ENCODE results near the gene CPLANE1. TPM values are rescaled to one million over a fixed set of nuclear protein-coding genes. Genes with fewer than 3 reads are reported as not detected.
A peak's percentile ranks its signal among the peaks of the same experiment; 100 is the strongest.
"Not testable (repeated sequence)": the region's sequence is repeated elsewhere in the genome, so short reads cannot be mapped to it uniquely, and the experiment has no call there.

Gene CPLANE1
- total RNA-seq = 23.9 to 36.7 TPM (median 25.8 TPM) in 3 replicates
- long read RNA-seq, partial matches to known transcripts = 2 of 7 reads
- long read RNA-seq, other reads (novel, unspliced or antisense) = 5 of 7 reads

DNA sequence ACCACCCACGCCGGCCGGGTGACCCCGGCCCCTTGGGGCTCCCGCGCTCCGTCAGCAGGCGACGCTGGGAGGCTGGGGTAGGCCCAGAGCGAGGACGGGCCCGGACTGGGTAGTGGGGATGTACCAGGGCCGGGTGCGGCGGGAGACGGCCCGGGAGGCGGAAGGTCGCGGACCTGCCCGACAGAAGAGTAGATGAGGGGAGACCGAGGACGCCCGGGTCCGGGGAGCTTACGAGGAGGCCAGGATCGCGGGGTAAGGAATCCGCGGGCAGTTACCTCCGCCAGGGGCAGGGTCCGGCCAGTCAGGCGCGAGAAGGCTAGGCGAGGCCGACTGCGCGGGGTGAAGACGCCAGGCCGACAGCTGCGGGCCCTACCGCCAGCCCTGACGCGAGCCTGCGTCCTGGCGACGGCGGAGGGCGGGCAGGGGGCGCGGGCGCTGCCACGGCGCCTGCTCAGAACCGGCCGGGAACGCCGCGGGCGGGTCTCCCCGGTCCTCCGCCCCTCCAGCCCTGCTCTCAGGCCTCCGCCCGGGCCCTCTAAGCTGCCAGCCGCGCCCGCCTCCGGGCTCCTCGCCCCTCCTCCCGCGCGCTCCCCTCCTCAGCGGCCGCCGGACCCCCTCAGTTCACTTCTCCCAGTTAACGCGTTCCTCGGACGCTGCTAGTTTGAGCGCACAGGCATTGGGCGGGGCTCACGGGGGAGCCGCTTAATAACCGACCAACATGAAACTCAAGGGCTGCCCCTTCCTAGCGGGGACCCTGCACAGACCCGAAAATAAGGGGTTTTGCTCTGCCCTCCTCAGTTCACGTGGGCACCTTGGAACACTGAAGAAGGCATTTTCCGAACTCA lies at the start of gene CPLANE1:
Gene CPLANE1, minus strand, starts transcription at position 407 of the 845 bp plus-strand sequence. CDS start 1,678 bp downstream, outside the sequence.
- DNase-seq (ENCODE audit: low spot score) = peak; percentile 94
- TF ChIP-seq CTCF (IDR thresholded peaks at IDR 0.05) = peak; percentile 43
- Mint-ChIP-seq H3K36me3 (ENCODE audit: low read depth) (no peaks in the 10 kb centered on the region), H3K27ac (ENCODE audit: unreplicated experiment) (peak within 1 kb of the TSS; percentile 93), H3K4me3 (ENCODE audit: unreplicated experiment) (peak within 1 kb of the TSS; percentile 89), H3K4me1 (ENCODE audit: low read depth) (peaks cover 54% of the 10 kb centered on the region), H3K27me3 (ENCODE audit: low read depth) (no peaks in the 10 kb centered on the region), H3K9me3 (ENCODE audit: low read depth) (no peaks in the 10 kb centered on the region)

GRCh38 chr5:37296313-37296712 lies 47.1 kb upstream of the CPLANE1 start:
- H3K9me3 Mint-ChIP-seq (ENCODE audit: low read depth); H3K27me3 Mint-ChIP-seq (ENCODE audit: low read depth); H3K4me1 Mint-ChIP-seq (ENCODE audit: low read depth); H3K4me3 Mint-ChIP-seq (ENCODE audit: unreplicated experiment); H3K27ac Mint-ChIP-seq (ENCODE audit: unreplicated experiment); DNase-seq (ENCODE audit: low spot score): not testable (repeated sequence)
- peaks cover 18% of the 10 kb centered on the region for H3K36me3 Mint-ChIP-seq (ENCODE audit: low read depth)

DNA sequence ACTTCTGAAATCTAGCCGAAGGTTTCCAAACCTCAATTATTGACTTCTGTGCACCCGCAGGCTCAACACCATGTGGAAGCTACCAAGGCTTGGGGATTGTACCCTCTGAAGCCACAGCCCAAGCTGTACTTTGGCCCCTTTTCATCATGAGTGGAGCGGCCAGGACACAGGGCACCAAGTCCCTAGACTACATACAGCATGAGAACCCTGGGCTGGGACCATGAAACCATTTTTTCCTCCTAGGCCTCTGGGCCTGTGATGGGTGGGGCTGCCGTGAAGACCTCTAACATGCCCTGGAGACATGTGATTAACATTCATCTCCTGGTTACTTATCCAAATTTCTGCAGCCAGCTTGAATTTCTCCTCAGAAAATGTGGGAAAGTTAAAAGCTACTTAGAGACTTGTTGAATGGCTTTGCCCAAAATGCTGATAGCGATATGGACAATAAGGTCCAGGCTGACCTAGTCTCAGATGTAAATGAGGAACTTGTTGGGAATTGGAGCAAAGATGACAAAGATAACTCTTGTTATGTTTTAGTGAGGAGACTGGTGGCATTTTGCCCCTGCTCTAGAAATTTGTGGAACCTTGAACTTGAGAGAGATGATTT lies 34.1 kb upstream of the CPLANE1 start:
- no peak overlapping the region for H3K4me3 Mint-ChIP-seq (ENCODE audit: unreplicated experiment)
- H3K27ac Mint-ChIP-seq (ENCODE audit: unreplicated experiment) = no peak overlapping the region
- peaks cover 24% of the 10 kb centered on the region for H3K9me3 Mint-ChIP-seq (ENCODE audit: low read depth)

GRCh38 chr5:37275511-37275910 lies 26.3 kb upstream of the CPLANE1 start:
- Mint-ChIP-seq H3K36me3 (ENCODE audit: low read depth) (peaks cover 5% of the 10 kb centered on the region), H3K27ac (ENCODE audit: unreplicated experiment) (no peak overlapping the region), H3K9me3 (ENCODE audit: low read depth) (peaks cover 21% of the 10 kb centered on the region), H3K4me3 (ENCODE audit: unreplicated experiment) (no peak overlapping the region), H3K27me3 (ENCODE audit: low read depth) (no peaks in the 10 kb centered on the region), H3K4me1 (ENCODE audit: low read depth) (peaks cover 9% of the 10 kb centered on the region)
- no peak for TF ChIP-seq CTCF (IDR thresholded peaks at IDR 0.05)
- no peak for DNase-seq (ENCODE audit: low spot score)

More for the DNA sequence above, 34.1 kb upstream of the CPLANE1 start:
- no peaks in the 10 kb centered on the region for H3K4me1 Mint-ChIP-seq (ENCODE audit: low read depth)
- H3K27me3 Mint-ChIP-seq (ENCODE audit: low read depth) = no peaks in the 10 kb centered on the region
- no peak for TF ChIP-seq CTCF (IDR thresholded peaks at IDR 0.05)
- DNase-seq (ENCODE audit: low spot score) = no peak
- H3K36me3 Mint-ChIP-seq (ENCODE audit: low read depth) = peaks cover 4% of the 10 kb centered on the region

GRCh38 chr5:37272511-37272910 lies 23.3 kb upstream of the CPLANE1 start:
- Mint-ChIP-seq H3K36me3 (ENCODE audit: low read depth) (peaks cover 9% of the 10 kb centered on the region), H3K9me3 (ENCODE audit: low read depth) (peaks cover 17% of the 10 kb centered on the region), H3K4me3 (ENCODE audit: unreplicated experiment) (no peak overlapping the region), H3K4me1 (ENCODE audit: low read depth) (peaks cover 9% of the 10 kb centered on the region), H3K27ac (ENCODE audit: unreplicated experiment) (peak overlapping the region; percentile 94), H3K27me3 (ENCODE audit: low read depth) (no peaks in the 10 kb centered on the region)
- DNase-seq (ENCODE audit: low spot score) = no peak
- no peak for TF ChIP-seq CTCF (IDR thresholded peaks at IDR 0.05)

- DNase-seq (ENCODE audit: low spot score); H3K4me3 Mint-ChIP-seq (ENCODE audit: unreplicated experiment); H3K27me3 Mint-ChIP-seq (ENCODE audit: low read depth); H3K27ac Mint-ChIP-seq (ENCODE audit: unreplicated experiment); H3K4me1 Mint-ChIP-seq (ENCODE audit: low read depth): not testable (repeated sequence)
- Mint-ChIP-seq H3K36me3 (ENCODE audit: low read depth) (peaks cover 13% of the 10 kb centered on the region), H3K9me3 (ENCODE audit: low read depth) (peaks cover 24% of the 10 kb centered on the region)
Observed at GRCh38 chr5:37268100-37268499, 18.9 kb upstream of the CPLANE1 start.

Data from chondrocyte (in vitro differentiated cells).